Measurements from ENCODE around the gene IL3RA. TPM values are rescaled to one million over a fixed set of nuclear protein-coding genes. Genes with fewer than 3 reads are reported as not detected.
"Not testable (repeated sequence)": the region's sequence is repeated elsewhere in the genome, so short reads cannot be mapped to it uniquely, and the experiment has no call there.

IL3RA gene
- total RNA-seq, 5 donors from 2014 or later (not counting 1 experiment from before 2014, with no cell fraction given), result 0.16 to 0.75 (median 0.35) TPM

DNA sequence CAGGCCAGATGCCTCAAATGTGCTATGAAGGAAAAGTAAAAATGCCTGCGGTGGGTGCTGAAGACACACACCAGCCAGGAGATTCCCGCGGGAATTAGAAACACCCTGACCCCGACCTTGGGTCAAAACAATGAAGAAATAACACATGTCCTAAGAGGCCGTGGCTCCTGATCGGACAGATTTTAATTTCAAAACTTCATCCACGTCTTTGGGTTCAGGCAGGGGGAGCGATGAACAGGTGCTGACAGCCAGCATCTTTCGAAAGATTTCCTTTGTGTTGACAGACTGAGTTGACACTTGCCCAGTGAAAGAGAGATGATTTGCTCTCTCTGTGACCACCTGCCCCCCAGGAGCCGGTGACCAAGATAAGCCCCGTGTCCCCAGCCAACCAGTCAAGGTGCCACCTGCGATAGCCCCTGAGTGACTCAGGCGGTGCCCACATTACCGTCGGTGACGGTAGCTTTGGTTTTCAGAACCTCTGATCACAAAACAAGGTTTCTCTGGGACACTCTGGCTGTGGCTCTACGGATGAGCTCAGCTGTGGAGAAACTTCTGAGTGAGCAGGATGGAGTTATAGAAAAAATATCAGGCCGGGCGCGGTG, 11.0 kb upstream of the IL3RA start:
- ATAC-seq (replicated peaks in 1 of 4), result no peak
- CTCF ChIA-PET, result no interaction called here
- no peak overlapping the region for H3K27ac Mint-ChIP-seq

DNA sequence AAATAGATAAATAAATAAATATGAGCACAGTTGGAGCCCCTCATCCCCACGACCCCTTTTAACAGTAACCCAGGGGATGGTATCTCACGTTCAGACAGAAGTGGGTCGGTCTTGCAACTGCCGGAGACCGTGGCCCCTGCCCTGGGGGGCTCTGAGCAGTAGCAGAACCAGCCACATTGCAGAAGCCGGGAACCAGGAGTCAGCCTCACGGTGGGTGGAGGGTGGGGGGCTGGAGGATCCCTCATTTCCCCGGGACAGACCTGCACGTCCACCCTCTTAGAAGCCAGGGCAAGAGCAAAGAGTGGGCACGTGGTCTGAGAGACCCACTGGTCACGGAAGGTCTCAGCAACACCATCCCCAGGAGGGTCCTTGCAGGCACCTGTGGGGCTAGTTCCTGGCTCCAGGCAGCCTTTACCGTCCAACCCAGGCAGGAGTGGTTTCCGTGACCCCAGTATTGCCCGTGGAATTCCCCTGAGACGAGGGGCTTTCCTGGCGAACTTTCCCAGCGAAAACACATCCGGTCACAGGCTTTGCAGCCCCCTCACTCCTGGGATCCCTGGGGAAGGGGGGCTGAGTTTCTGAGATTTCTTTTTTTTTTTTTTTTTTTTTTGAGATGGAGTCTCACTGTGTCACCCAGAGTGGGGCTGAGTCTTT, 8.8 kb upstream of the IL3RA start:
- Histone ChIP-seq H3K4me3 (ENCODE audit: control insufficient read depth in 1 of 2, extremely low read depth in 1 of 2, low read length in 1 of 2) (no peak overlapping the region), H3K36me3 (ENCODE audit: control insufficient read depth in 2 of 2, extremely low read depth in 1 of 2, insufficient read depth in 1 of 2, low read length in 1 of 2) (no peaks in the 10 kb centered on the region), H3K27me3 (replicated peaks in 1 of 2; ENCODE audit: control insufficient read depth in 2 of 2, extremely low read depth in 1 of 2, insufficient read depth in 2 of 2, low read length in 1 of 2) (peaks cover 0 to 24% of the 10 kb centered on the region in 2 experiments), H3K27ac (ENCODE audit: low read length) (no peak overlapping the region), H3K4me1 (ENCODE audit: control insufficient read depth in 1 of 2, extremely low read depth in 1 of 2, insufficient read depth in 2 of 2, low read length in 2 of 2) (peaks cover 0 to 5% of the 10 kb centered on the region in 2 experiments), H3K9me3 (no peaks in the 10 kb centered on the region)
- ATAC-seq (replicated peaks in 1 of 4) (no peak), DNase-seq (peak in 1 of 35 experiments; percentile 13)
- peaks cover 0 to 9% of the 10 kb centered on the region in 2 donors for H3K27me3 Mint-ChIP-seq
- no peak overlapping the region for H3K4me3 Mint-ChIP-seq
- no peak overlapping the region for H3K27ac Mint-ChIP-seq
- ChIA-PET CTCF (no interaction called here), POLR2A (no interaction called here)
- H3K36me3 Mint-ChIP-seq, result no peaks in the 10 kb centered on the region
- WGBS (ENCODE audit: insufficient coverage), result 62% methylated on average over 6 of the region's 18 CpGs
- no peaks in the 10 kb centered on the region for H3K9me3 Mint-ChIP-seq
- peaks cover 4 to 7% (median 4%) of the 10 kb centered on the region in 3 donors for H3K4me1 Mint-ChIP-seq

More for the DNA sequence above, 11.0 kb upstream of the IL3RA start:
- Mint-ChIP-seq H3K4me3 (no peak overlapping the region), H3K27me3 (peaks cover 5 to 12% of the 10 kb centered on the region in 2 donors), H3K4me1 (peaks cover 4 to 6% (median 4%) of the 10 kb centered on the region in 3 donors), H3K9me3 (no peaks in the 10 kb centered on the region), H3K36me3 (no peaks in the 10 kb centered on the region)
- Histone ChIP-seq H3K9me3 (no peaks in the 10 kb centered on the region), H3K36me3 (ENCODE audit: control insufficient read depth in 2 of 2, extremely low read depth in 1 of 2, insufficient read depth in 1 of 2, low read length in 1 of 2) (no peaks in the 10 kb centered on the region), H3K4me3 (ENCODE audit: control insufficient read depth in 1 of 2, extremely low read depth in 1 of 2, low read length in 1 of 2) (no peak overlapping the region), H3K4me1 (ENCODE audit: control insufficient read depth in 1 of 2, extremely low read depth in 1 of 2, insufficient read depth in 2 of 2, low read length in 2 of 2) (peaks cover 0 to 5% of the 10 kb centered on the region in 2 experiments), H3K27me3 (replicated peaks in 1 of 2; ENCODE audit: control insufficient read depth in 2 of 2, extremely low read depth in 1 of 2, insufficient read depth in 2 of 2, low read length in 1 of 2) (peaks cover 0 to 36% of the 10 kb centered on the region in 2 experiments), H3K27ac (ENCODE audit: low read length) (no peak overlapping the region)
- peak in 12 of 35 experiments; percentile 4 to 40 (median 22) for DNase-seq
- WGBS (ENCODE audit: insufficient coverage), result 58% methylated on average over 15 of the region's 20 CpGs
- POLR2A ChIA-PET, result no interaction called here

DNA sequence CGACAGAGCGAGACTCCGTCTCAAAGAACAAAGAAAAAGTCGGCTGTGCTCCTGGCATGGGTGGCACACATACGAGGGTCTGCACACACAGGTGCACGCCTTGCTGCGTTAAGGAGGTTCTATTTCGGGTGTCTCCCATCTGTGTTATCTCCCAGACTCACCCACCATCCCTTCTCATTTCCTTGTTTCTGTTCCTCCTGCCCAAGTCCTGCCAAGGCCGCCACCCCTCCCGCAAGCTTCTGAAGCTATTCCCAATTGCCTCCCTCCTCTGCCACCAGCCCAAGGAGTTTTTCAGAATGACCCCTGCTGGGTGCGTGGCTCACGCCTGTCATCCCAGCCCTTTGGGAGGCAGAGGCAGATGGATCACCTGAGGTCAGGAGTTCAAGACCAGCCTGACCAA, 6.0 kb upstream of the IL3RA start:
- no peak overlapping the region for H3K4me3 ChIP-seq (ENCODE audit: control insufficient read depth in 1 of 2, extremely low read depth in 1 of 2, low read length in 1 of 2)
- peak overlapping the region in 1 of 2 donors; percentile 8 for H3K27ac Mint-ChIP-seq
- no peaks in the 10 kb centered on the region for H3K9me3 Mint-ChIP-seq
- H3K27me3 Mint-ChIP-seq, result peaks cover 0 to 6% of the 10 kb centered on the region in 2 donors
- H3K27me3 ChIP-seq (replicated peaks in 1 of 2; ENCODE audit: control insufficient read depth in 2 of 2, extremely low read depth in 1 of 2, insufficient read depth in 2 of 2, low read length in 1 of 2), result peaks cover 0 to 17% of the 10 kb centered on the region in 2 experiments
- ChIA-PET CTCF (no interaction called here), POLR2A (no interaction called here)
- H3K4me1 Mint-ChIP-seq, result peaks cover 0 to 9% (median 8%) of the 10 kb centered on the region in 3 donors
- no peak overlapping the region for H3K4me3 Mint-ChIP-seq
- no peaks in the 10 kb centered on the region for H3K4me1 ChIP-seq (ENCODE audit: control insufficient read depth in 1 of 2, extremely low read depth in 1 of 2, insufficient read depth in 2 of 2, low read length in 2 of 2)
- H3K9me3 ChIP-seq, result no peaks in the 10 kb centered on the region
- H3K36me3 ChIP-seq (ENCODE audit: control insufficient read depth in 2 of 2, extremely low read depth in 1 of 2, insufficient read depth in 1 of 2, low read length in 1 of 2), result no peaks in the 10 kb centered on the region
- DNase-seq (no peak), ATAC-seq (replicated peaks in 1 of 4) (no peak)
- H3K27ac ChIP-seq (ENCODE audit: low read length), result no peak overlapping the region
- WGBS (ENCODE audit: insufficient coverage), result 58% methylated on average over 10 of the region's 12 CpGs
- no peaks in the 10 kb centered on the region for H3K36me3 Mint-ChIP-seq

DNA sequence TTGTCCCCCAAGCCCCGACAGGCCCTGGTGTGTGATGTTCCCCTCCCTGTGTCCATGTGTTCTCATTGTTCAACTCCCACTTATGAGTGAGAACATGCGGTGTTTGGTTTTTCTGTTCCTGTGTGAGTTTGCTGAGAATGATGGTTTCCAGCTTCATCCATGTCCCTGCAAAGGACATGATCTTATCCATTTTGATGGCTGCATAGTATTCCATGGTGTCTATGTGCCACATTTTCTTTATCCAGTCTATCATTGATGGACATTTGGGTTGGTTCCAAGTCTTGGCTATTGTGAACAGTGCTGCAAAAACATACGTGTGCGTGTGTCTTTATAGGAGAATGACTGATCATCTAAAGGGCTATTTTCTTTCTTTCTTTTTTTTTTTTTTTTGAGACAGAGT, 4.2 kb upstream of the IL3RA start:
- H3K27me3 Mint-ChIP-seq; H3K9me3 Mint-ChIP-seq; H3K27ac Mint-ChIP-seq; H3K27ac ChIP-seq (ENCODE audit: low read length); H3K4me3 Mint-ChIP-seq; H3K9me3 ChIP-seq; H3K4me3 ChIP-seq (ENCODE audit: control insufficient read depth in 1 of 2, extremely low read depth in 1 of 2, low read length in 1 of 2); ATAC-seq (replicated peaks in 1 of 4); CTCF ChIA-PET; POLR2A ChIA-PET; H3K36me3 ChIP-seq (ENCODE audit: control insufficient read depth in 2 of 2, extremely low read depth in 1 of 2, insufficient read depth in 1 of 2, low read length in 1 of 2); DNase-seq; H3K36me3 Mint-ChIP-seq: not testable (repeated sequence)
- WGBS (ENCODE audit: insufficient coverage), result 70% methylated on average over 1 of the region's 4 CpGs
- Histone ChIP-seq H3K4me1 (ENCODE audit: control insufficient read depth in 1 of 2, extremely low read depth in 1 of 2, insufficient read depth in 2 of 2, low read length in 2 of 2) (peaks cover 2 to 12% of the 10 kb centered on the region in 2 experiments), H3K27me3 (replicated peaks in 1 of 2; ENCODE audit: control insufficient read depth in 2 of 2, extremely low read depth in 1 of 2, insufficient read depth in 2 of 2, low read length in 1 of 2) (peaks cover 0 to 27% of the 10 kb centered on the region in 2 experiments)
- H3K4me1 Mint-ChIP-seq, result peaks cover 10 to 21% (median 20%) of the 10 kb centered on the region in 3 donors

DNA sequence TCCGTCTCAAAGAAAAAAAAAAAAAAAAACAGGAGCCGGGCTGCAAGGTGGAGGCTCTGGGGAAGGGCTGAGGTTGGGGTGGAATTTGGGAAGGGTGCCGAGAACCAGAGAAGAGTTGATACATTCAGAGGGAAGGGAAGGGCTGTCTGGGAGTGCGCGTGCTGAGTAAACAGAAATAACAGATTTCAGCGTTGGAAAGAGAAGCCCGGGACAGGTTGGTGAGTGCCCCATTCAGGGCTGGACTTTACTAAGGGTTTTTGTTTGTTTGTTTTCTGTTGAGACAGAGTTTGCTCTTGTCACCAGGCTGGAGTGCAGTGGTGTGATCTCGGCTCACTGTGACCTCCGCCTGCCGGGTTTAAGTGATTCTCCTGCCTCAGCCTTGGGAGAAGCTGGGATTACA, 1.7 kb upstream of the IL3RA start:
- ChIA-PET POLR2A (no interaction called here), CTCF (no interaction called here)
- Histone ChIP-seq H3K27ac (ENCODE audit: low read length) (no peak overlapping the region), H3K27me3 (replicated peaks in 1 of 2; ENCODE audit: control insufficient read depth in 2 of 2, extremely low read depth in 1 of 2, insufficient read depth in 2 of 2, low read length in 1 of 2) (peaks cover 0 to 28% of the 10 kb centered on the region in 2 experiments), H3K9me3 (peaks cover 4% of the 10 kb centered on the region), H3K36me3 (ENCODE audit: control insufficient read depth in 2 of 2, extremely low read depth in 1 of 2, insufficient read depth in 1 of 2, low read length in 1 of 2) (no peaks in the 10 kb centered on the region), H3K4me1 (ENCODE audit: control insufficient read depth in 1 of 2, extremely low read depth in 1 of 2, insufficient read depth in 2 of 2, low read length in 2 of 2) (peaks cover 2 to 12% of the 10 kb centered on the region in 2 experiments), H3K4me3 (ENCODE audit: control insufficient read depth in 1 of 2, extremely low read depth in 1 of 2, low read length in 1 of 2) (no peak overlapping the region)
- Mint-ChIP-seq H3K27me3 (peaks cover 0 to 7% of the 10 kb centered on the region in 2 donors), H3K4me1 (peaks cover 10 to 21% (median 20%) of the 10 kb centered on the region in 3 donors), H3K36me3 (no peaks in the 10 kb centered on the region), H3K9me3 (peaks cover 0 to 4% (median 3%) of the 10 kb centered on the region in 3 donors), H3K4me3 (no peak overlapping the region), H3K27ac (no peak overlapping the region)
- DNase-seq (no peak), ATAC-seq (replicated peaks in 1 of 4) (no peak)
- 83% methylated on average over 10 of the region's 10 CpGs for WGBS (ENCODE audit: insufficient coverage)

DNA sequence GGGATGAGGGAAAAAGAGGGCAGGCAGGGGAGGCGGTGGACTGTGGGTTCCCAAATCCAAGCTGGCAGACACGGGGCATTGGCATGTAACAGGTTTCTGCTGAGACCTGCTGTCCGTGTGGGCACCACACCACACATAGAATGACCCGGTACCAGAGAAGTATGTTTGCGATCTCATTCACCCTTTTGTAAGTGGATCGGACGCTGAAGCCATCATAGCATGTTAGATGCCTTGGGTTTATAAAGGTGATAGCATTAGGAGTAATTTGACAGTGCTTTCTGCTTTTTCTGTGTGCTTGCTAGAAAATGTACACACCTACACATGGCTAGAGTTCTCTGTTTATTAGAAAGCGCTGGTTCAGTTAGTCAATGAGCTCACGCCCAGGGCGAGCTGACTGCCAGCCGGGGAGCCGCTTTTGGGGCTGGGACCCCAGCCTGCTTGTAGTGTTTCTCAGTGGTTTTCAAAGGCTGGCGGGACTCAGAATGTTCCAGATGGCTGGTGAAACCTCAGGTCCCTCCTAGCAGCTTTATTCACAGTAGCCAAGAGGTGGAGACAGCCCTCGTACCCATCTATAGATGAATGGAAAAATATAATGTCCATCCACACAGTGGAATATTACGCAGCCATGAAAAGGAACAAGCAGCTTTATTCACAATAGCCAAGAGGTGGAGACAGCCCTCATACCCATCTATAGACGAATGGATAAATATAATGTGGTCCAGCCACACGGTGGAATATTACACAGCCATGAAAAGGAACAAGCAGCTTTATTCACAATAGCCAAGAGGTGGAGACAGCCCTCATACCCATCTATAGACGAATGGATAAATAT, 579 bp downstream of the IL3RA start:
- no peak overlapping the region for H3K27ac ChIP-seq (ENCODE audit: low read length)
- peak in 3 of 4 experiments; percentile 31 to 45 (median 36) for ATAC-seq (replicated peaks in 1 of 4)

More for the DNA sequence above, 579 bp downstream of the IL3RA start:
- Histone ChIP-seq H3K36me3 (ENCODE audit: control insufficient read depth in 2 of 2, extremely low read depth in 1 of 2, insufficient read depth in 1 of 2, low read length in 1 of 2) (no peaks in the 10 kb centered on the region), H3K4me3 (ENCODE audit: control insufficient read depth in 1 of 2, extremely low read depth in 1 of 2, low read length in 1 of 2) (peak overlapping the region; percentile 41 to 64), H3K9me3 (peaks cover 4% of the 10 kb centered on the region), H3K27me3 (replicated peaks in 1 of 2; ENCODE audit: control insufficient read depth in 2 of 2, extremely low read depth in 1 of 2, insufficient read depth in 2 of 2, low read length in 1 of 2) (peaks cover 0 to 25% of the 10 kb centered on the region in 2 experiments), H3K4me1 (ENCODE audit: control insufficient read depth in 1 of 2, extremely low read depth in 1 of 2, insufficient read depth in 2 of 2, low read length in 2 of 2) (peaks cover 2 to 12% of the 10 kb centered on the region in 2 experiments)
- 13% methylated on average over 6 of the region's 18 CpGs for WGBS (ENCODE audit: insufficient coverage)
- CTCF ChIA-PET, result no interaction called here
- Mint-ChIP-seq H3K27ac (peak overlapping the region in 1 of 2 donors; percentile 45), H3K36me3 (peaks cover 9% of the 10 kb centered on the region), H3K4me1 (peaks cover 10 to 21% (median 20%) of the 10 kb centered on the region in 3 donors), H3K9me3 (peaks cover 0 to 4% (median 3%) of the 10 kb centered on the region in 3 donors), H3K4me3 (peak overlapping the region; percentile 77 to 78 (median 77)), H3K27me3 (peaks cover 0 to 4% of the 10 kb centered on the region in 2 donors)
- POLR2A ChIA-PET, result no interaction called here
- DNase-seq, result no peak

All from T-cell (primary cell).